ENCODE data around the gene ZNF121.

The ZNF121 gene

DNA sequence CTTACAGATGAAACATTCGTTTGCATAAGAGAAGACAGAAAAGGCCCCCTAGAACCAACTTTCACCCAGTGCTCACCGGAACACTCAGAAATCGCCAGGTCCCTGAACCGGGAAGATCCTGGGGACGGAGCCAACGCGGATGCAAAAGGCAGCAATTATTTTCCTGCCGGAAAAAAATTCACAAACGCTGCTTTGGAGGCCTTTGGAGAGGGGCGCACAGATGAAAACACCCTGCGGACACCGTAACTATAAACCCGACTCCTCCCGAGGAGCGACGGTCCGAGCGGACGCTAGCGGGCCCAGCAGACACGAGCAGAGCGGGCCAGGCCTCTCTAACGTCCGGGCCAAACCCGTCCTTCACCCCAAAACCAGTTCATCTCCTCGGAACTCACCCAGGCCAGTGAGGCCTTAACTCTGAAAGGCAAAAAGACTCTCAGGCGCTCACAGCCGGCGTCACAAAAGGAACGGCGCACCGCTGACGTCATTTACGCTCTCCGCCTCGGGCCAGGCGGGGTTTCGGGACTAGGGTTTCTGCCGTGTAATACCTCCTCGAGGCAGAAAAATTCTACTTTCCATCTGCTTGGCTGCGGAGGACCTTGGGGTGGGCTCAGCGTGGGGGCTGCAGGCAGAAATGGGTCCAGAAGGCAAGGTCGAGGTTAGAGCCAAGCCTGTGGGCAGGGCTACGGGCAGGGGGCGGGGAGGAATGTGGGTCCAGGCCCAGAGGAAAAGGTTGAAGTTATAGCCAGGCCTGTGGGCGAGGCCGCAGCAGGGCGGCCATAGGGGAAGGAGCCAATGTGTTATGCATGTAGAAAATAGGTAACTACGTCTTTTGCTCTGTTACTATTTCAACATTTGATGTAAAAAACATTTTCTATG is 45.9 kb downstream of the ZNF121 start, which contains the start of gene ZNF426:
Gene ZNF426, minus strand, starts transcription at position 463 of the 876 bp plus-strand sequence. CDS start 2,413 bp downstream, outside the sequence.
- peak; percentile 62 to 72 for DNase-seq (ENCODE audit: low read depth in 2 of 2)

DNA sequence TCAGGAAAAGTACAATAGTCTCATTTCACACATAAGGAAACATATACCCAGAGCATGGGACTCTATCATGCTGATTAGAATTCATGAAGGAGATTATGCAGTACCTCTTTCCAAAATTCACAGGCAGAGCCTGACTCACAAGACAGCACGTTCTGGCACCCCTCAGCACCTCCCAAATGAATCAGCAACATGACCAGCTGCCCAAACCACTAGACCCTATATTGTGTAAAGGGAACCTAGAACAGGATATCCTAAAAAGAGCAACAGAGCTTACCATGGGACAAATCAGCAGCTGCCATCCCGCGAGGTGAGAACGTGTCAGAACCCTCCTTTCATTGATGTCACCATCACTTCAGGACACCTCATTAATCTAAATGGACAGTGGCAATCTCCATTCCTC is 48.4 kb downstream of the ZNF121 start:
- DNase-seq (ENCODE audit: low read depth in 2 of 2): no peak

DNA sequence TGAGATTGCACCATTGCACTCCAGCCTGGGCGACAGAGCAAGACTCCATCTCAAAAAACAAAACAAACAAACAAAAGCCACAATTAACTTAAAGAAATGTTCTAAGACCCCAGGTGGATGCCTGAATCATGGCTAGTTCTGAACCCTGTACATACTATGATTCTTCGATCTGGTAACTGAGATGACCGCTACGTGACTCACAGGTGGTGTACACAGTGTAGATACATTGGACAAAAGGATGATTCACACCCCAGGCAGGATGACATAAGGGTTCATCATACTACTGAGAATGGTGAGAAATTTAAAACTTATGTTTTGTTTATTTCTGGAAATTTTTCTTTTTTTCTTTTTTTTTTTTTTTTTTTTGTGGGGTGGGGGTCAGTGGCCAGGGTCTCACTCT is 52.4 kb downstream of the ZNF121 start:
- no peak for DNase-seq (ENCODE audit: low read depth in 2 of 2)

DNA sequence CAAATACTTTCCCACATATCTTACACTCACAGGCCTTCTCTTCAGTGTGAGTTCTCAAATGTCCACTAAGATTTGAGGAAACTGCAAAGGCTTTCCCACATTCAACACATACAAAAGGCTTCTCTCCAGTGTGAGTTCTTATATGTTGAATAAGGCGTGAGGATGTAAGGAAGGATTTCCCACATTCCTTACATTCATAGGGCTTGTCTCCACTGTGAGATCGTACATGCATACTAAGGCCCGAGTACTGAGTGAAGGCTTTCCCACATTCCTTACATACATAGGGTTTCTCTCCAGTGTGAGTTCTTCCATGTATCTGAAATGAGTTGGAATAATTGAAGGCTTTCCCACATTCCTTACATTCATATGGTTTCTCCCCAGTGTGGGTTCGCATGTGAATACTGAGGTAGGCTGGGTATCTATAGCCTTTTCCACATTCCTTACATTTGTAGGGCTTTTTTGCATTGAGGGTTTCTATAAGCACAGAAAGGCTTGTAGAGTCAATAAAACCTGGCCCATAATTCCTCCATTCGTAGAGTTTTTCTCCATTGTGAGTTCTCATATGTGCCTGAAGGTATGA is 55.5 kb downstream of the ZNF121 start:
- no peak for DNase-seq (ENCODE audit: low read depth in 2 of 2)

DNA sequence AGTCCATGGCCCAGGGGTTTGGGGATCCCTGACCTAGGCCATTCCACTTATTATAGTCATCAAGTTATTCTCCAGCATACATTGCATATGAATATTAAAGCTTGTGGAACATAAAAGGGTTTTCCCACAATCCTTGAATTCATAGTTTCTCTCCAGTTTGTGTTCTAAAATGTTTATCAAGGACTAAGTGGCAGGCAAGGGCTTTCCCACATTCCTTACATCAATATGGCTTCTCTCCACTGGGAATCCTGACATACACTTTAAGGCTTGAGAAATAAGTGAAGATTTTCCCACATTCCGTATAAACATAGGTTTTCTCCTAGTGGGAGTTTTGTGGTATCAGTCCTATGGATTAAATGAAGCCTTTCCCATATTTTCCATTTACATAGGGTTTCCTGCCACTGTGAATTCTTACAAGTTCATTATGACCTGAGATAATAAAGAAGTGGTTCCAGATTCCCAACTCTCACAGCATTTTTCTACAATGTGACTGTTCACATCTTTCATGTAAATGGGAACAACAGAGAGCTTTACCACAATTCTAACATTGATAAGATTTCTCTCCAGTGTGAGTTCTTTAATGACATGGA is 60.3 kb downstream of the ZNF121 start:
- DNase-seq (ENCODE audit: low read depth in 2 of 2): no peak

Measured in stimulated activated CD8-positive, alpha-beta memory T cell treated with anti-CD3 and anti-CD28 coated beads, Interleukin-2, amount 100 ng/mL, for 1 hour (primary cell).